PC-3 (cell line): ENCODE data around the gene NYAP1. TPM values are rescaled to one million over a fixed set of nuclear protein-coding genes. Genes with fewer than 3 reads are reported as not detected.

ENCODE experiments used
- ATAC-seq: fragments of 200-7000 bp; cut with Tn5 transposase; 2 replicates; pipeline ENCODE4 v1.9.1; 2020; ENCODE audit warnings: mild to moderate bottlenecking, moderate library complexity
- Bru-seq: library from RNA; stranded (reverse); fragments of 400-500 nt; gene quantifications from one replicate; lab custom pipeline; 2021; lab: Mats Ljungman, UMichigan
- BruChase-seq, 2 experiments: library from RNA; stranded (reverse); fragments of 400-500 nt; gene quantifications; one replicate each; lab custom pipeline; 2021; lab: Mats Ljungman, UMichigan
- BruUV-seq: library from RNA; stranded (reverse); fragments of 400-500 nt; replicated peaks from 2 replicates; lab custom pipeline; 2021; lab: Mats Ljungman, UMichigan
- CTCF ChIA-PET: fragments of 300-600 bp; sonication (Branson Sonifier 250); formaldehyde crosslinking; loops from one replicate; lab custom pipeline; 2022; ENCODE audit warnings: antibody characterized with exemption; lab: Charles Lee
- POLR2A ChIA-PET: fragments of 300-600 bp; sonication (Branson Sonifier 250); formaldehyde crosslinking; loops from one replicate; lab custom pipeline; 2022; ENCODE audit warnings: antibody characterized with exemption; ENCODE audit not compliant: unreplicated experiment; lab: Charles Lee
- DNase-seq: peaks from one replicate; pipeline ENCODE4 v3.0.0-alpha.2; 2015
- H2AFZ ChIP-seq: fragments of 300-600 bp; sonication (generic); 2 replicates; pipeline ENCODE4 v1.6.0; 2016; ENCODE audit warnings: antibody characterized with exemption, low read length
- H3F3A ChIP-seq: fragments of 300-600 bp; sonication (generic); one replicate; pipeline ENCODE4 v1.6.0; 2017; ENCODE audit warnings: antibody characterized with exemption, low read length, control low read depth, mild to moderate bottlenecking; ENCODE audit not compliant: unreplicated experiment
- H3K27ac ChIP-seq: fragments of 300-600 bp; sonication (generic); 2 replicates; pipeline ENCODE4 v1.5.1; 2016; ENCODE audit warnings: mild to moderate bottlenecking, low read length
- H3K27me3 ChIP-seq: fragments of 300-600 bp; sonication (generic); 2 replicates; pipeline ENCODE4 v1.6.1; 2016; ENCODE audit warnings: low read length, mixed read lengths
- H3K36me3 ChIP-seq: fragments of 300-600 bp; sonication (generic); 2 replicates; pipeline ENCODE4 v1.6.1; 2016; ENCODE audit warnings: low read depth, mixed run types, low read length, mixed read lengths
- H3K4me1 ChIP-seq: fragments of 300-600 bp; sonication (generic); 2 replicates; pipeline ENCODE4 v1.5.1; 2016; ENCODE audit warnings: low read length; ENCODE audit not compliant: insufficient read depth
- H3K4me2 ChIP-seq: fragments of 300-600 bp; sonication (generic); 2 replicates; pipeline ENCODE4 v1.6.0; 2016; ENCODE audit warnings: low read length
- H3K4me3 ChIP-seq: fragments of 300-600 bp; sonication (generic); 2 replicates; pipeline ENCODE4 v1.5.1; 2016; ENCODE audit warnings: mild to moderate bottlenecking, low read length, mixed read lengths
- H3K79me2 ChIP-seq: fragments of 300-600 bp; sonication (generic); 2 replicates; pipeline ENCODE4 v1.6.1; 2017; ENCODE audit warnings: low read length, mixed read lengths
- H3K9ac ChIP-seq: fragments of 300-600 bp; sonication (generic); 2 replicates; pipeline ENCODE4 v1.6.0; 2016; ENCODE audit warnings: mild to moderate bottlenecking, low read length
- H3K9me2 ChIP-seq: fragments of 300-600 bp; sonication (generic); replicated peaks from 2 replicates; pipeline ENCODE4 v1.6.1; 2016; ENCODE audit warnings: mixed run types, low read length, mixed read lengths
- H3K9me3 ChIP-seq: fragments of 300-600 bp; sonication (generic); 2 replicates; pipeline ENCODE4 v1.6.1; 2016; ENCODE audit warnings: low read length, mixed read lengths
- H4K20me1 ChIP-seq: fragments of 300-600 bp; sonication (generic); 2 replicates; pipeline ENCODE4 v1.6.1; 2016; ENCODE audit warnings: low read length, mixed read lengths
- CTCF ChIP-seq: fragments of 300-600 bp; sonication (generic); conservative IDR thresholded peaks from 2 replicates; pipeline ENCODE4 v1.5.1; 2017; ENCODE audit warnings: antibody characterized with exemption, low read depth, mild to moderate bottlenecking, low read length
- EZH2 ChIP-seq: fragments of 300-600 bp; sonication (generic); IDR thresholded peaks from one replicate; pipeline ENCODE4 v1.6.1; 2017; ENCODE audit warnings: antibody characterized with exemption, mild to moderate bottlenecking, low read length; ENCODE audit not compliant: unreplicated experiment
- EZH2phosphoT487 ChIP-seq: fragments of 300-600 bp; sonication (generic); IDR thresholded peaks from 2 replicates; pipeline ENCODE4 v1.6.1; 2018; ENCODE audit warnings: mild to moderate bottlenecking, antibody characterized with exemption, low read length, borderline replicate concordance
- intact Hi-C: fragments of 100-400 bp; cut with micrococcal nuclease; formaldehyde crosslinking; loops from 2 replicates; pipeline ENCODE4 v1.9.0; 2023
- long read RNA-seq: library from polyadenylated mRNA; unstranded; transcript quantifications from one replicate; pipeline ENCODE4 v2.0.0, GENCODE V29; 2021; ENCODE audit not compliant: unreplicated experiment
- total RNA-seq: library from RNA; depleted of rRNA; stranded (reverse); fragments of >200 nt; gene quantifications from 2 replicates; pipeline ENCODE4 v1.2.3, GENCODE V29; 2014; rRNA removed

The NYAP1 gene
- total RNA-seq, result 1.2 and 1.9 TPM in 2 replicates
- Bru-seq, nascent RNA, result percentile 24 among the genes with signal in this experiment
- percentile 27 among the genes with signal in this experiment for BruChase-seq, experiment 1, labeled RNA remaining after a 6-hour chase
- BruChase-seq, experiment 2, labeled RNA remaining after a 2-hour chase, result percentile 22 among the genes with signal in this experiment
- long read RNA-seq, result 0 reads

- CTCF ChIA-PET, result interaction anchor here (0.6 kb wide), 1 partner anchor 55 kb away, joined by 13 read pairs; the partner anchor contains the start of gene AGFG2
- Histone ChIP-seq H3K4me3 (peak within 1 kb of the TSS; percentile 68), H3K9me2 (no peaks in the 10 kb centered on the region), H3K79me2 (no peaks in the 10 kb centered on the region), H3K9me3 (no peaks in the 10 kb centered on the region), H3K9ac (no peak within 1 kb of the TSS), H4K20me1 (no peaks in the 10 kb centered on the region), H3K27me3 (no peaks in the 10 kb centered on the region), H3K4me1 (0 out of 2 replicates have a peak, but pooled peaks cover 6% of the 10 kb centered on the region), H3K36me3 (no peaks in the 10 kb centered on the region), H3K4me2 (peak within 1 kb of the TSS; percentile 84), H2AFZ (peak within 1 kb of the TSS; percentile 76), H3K27ac (no peak within 1 kb of the TSS), H3F3A (no peaks in the 10 kb centered on the region)
- no TSS peak for BruUV-seq
- peak; percentile 57 for ATAC-seq
- POLR2A ChIA-PET, result interaction anchor here (0.6 kb wide), 1 partner anchor 102 kb away, joined by 6 read pairs; the partner anchor contains the start of gene FBXO24
- peak; percentile 43 for DNase-seq
- TF ChIP-seq CTCF, result no peak
- intact Hi-C loops, result no loop called here
Observed at GRCh38 chr7:100483722-100484672, at the start of gene NYAP1. Gene NYAP1, plus strand, starts transcription at chr7:100483927. Its CDS starts 1,385 bp downstream, at chr7:100485312.

DNA sequence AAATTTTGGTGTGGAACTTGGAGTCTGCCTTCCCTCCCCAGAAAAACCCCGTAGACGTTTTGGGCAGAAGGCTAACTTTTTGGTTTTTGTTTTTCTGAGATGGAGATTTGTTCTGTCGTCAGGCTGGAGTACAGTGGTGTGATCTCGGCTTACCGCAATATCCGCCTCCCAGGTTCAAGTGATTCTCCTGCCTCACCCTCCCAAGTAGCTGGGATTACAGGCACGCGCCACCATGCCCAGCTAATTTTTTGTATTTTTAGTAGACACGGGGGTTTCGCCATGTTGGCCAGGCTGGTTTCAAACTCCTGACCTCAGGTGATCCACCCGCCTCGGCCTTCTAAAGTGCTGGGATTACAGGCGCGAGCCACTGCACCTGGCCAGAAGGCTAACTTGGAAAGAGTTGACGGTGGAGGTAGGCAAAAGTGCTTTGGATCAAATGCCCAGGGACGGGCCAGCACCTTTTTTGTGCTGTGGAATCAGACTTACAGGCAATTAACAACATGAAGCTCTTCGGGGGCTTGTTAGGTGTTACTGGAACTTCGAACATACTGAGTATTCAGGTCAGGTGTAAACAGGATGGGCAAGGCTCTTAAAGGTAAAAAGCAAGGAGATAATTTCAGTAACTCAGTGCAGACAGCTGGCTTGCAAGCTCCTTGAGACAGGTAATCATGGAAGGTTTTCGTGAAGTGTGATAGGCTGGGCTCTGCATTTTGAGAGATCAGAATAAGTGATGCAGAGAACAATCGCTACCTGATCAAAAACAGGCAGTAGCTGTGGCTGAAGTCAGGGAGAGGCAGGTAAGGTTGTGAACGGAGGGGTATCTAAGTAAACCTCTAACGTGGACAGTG is 49.2 kb upstream of the NYAP1 start:
- H3K79me2 ChIP-seq, result peaks cover 64% of the 10 kb centered on the region
- H3K36me3 ChIP-seq, result peaks cover 22% of the 10 kb centered on the region
- DNase-seq (no peak), ATAC-seq (no peak)
- intact Hi-C loops, result no loop called here
- peak overlapping the region; percentile 97 for H3K4me2 ChIP-seq
- TF ChIP-seq EZH2 (no peak), CTCF (no peak), EZH2phosphoT487 (no peak)
- BruUV-seq, result no TSS peak
- H4K20me1 ChIP-seq, result no peaks in the 10 kb centered on the region
- no peaks in the 10 kb centered on the region for H3K9me3 ChIP-seq
- no peak overlapping the region for H2AFZ ChIP-seq
- ChIA-PET CTCF (no interaction called here), POLR2A (interaction anchor here (0.5 kb wide), 1 partner anchor 1882 kb away, joined by 3 read pairs; no protein-coding TSS in a partner anchor)
- H3K27me3 ChIP-seq, result no peaks in the 10 kb centered on the region
- H3K27ac ChIP-seq, result no peak overlapping the region
- H3K4me3 ChIP-seq, result peak overlapping the region; percentile 97
- H3K4me1 ChIP-seq, result peaks cover 34% of the 10 kb centered on the region
- H3K9me2 ChIP-seq, result no peaks in the 10 kb centered on the region
- H3K9ac ChIP-seq, result peak overlapping the region; percentile 86
- H3F3A ChIP-seq, result peaks cover 9% of the 10 kb centered on the region
